GM12891 (cell line): ENCODE measurements around the gene NEUROG3.

ENCODE experiments used
- PAX5 ChIP-seq: IDR thresholded peaks from 2 replicates; pipeline ENCODE4 v1.6.1; 2011; ENCODE audit warnings: low read length, moderate library complexity, mild to moderate bottlenecking; ENCODE audit not compliant: insufficient read depth, severe bottlenecking
- POLR2A ChIP-seq: IDR thresholded peaks from 2 replicates; pipeline ENCODE4 v1.6.1; 2011; ENCODE audit warnings: low read depth, low read length, control low read depth
- POLR2AphosphoS5 ChIP-seq: IDR thresholded peaks from 2 replicates; pipeline ENCODE4 v1.6.1; 2011; ENCODE audit warnings: low read depth, low read length, control low read depth
- TAF1 ChIP-seq: IDR thresholded peaks from 2 replicates; pipeline ENCODE4 v1.6.1; 2011; ENCODE audit warnings: low read depth, low read length, control low read depth

DNA sequence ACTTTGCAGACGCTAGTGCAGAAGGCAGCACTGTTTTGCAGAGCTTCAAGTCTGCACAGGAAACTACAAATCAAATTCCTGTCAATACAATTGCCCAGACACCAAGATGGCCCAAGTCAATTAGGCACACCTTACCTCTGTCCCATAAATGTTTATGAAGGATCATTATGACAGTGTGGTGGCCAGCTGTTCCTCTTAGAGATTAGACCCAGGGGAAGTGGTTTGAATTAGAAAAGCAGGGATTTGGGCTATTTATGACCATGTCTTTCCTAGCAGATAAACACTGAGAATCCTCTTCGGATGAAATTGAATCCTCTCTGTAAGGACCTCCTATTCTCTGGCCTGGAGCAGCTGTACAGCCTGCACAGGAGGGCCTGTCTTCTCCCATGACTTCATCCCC lies 9.9 kb upstream of the NEUROG3 start:
- TF ChIP-seq POLR2A: no peak
- no peak for TF ChIP-seq POLR2AphosphoS5
- no peak for TF ChIP-seq TAF1
- no peak for TF ChIP-seq PAX5
